ENCODE measurements around the gene SGK1.

GRCh38 chr6:134235937-134236751 lies 81.8 kb downstream of the SGK1 start:
- TF ChIP-seq CTCF (IDR thresholded peaks at IDR 0.05) (no peak), EP300 (IDR thresholded peaks at IDR 0.05; ENCODE audit: low read depth) (no peak)
